Cardiac septum (tissue), 1 donor: ENCODE measurements around the gene HES3. TPM values are rescaled to one million over a fixed set of nuclear protein-coding genes. Genes with fewer than 3 reads are reported as not detected.

Experiments
- DNase-seq: peaks from one replicate; pipeline ENCODE4 v3.0.0-alpha.2; 2020; ENCODE audit warnings: low spot score
- intact Hi-C: fragments of 100-400 bp; cut with DNase I; formaldehyde crosslinking; loops from one replicate; pipeline ENCODE4 v1.14.0; 2022
- long read RNA-seq: library from polyadenylated mRNA; unstranded; transcript quantifications from one replicate; pipeline ENCODE4 v2.0.0, GENCODE V29; 2021
- total RNA-seq: library from RNA; stranded (reverse); fragmentation: NEBNext Ultra II Directional; extraction: Animal tissue kit (Norgen Biotek cat#: 25700); gene quantifications from one replicate; pipeline ENCODE4 v1.2.1, GENCODE V29; 2021
- donor health status: DM: no; HTN: no; CAD: no.

The HES3 gene
- not detected for total RNA-seq
- long read RNA-seq: 0 reads

- no peak for DNase-seq
- intact Hi-C loops: loop anchor here (1.0 kb wide), 1 partner anchor 191 kb away; no protein-coding TSS in a partner anchor
These were observed at the start of gene HES3 for GRCh38 chr1:6243993-6244392. TSS of gene HES3 (plus strand) at chr1:6244179. CDS start at chr1:6244366, 187 bp downstream.

DNA sequence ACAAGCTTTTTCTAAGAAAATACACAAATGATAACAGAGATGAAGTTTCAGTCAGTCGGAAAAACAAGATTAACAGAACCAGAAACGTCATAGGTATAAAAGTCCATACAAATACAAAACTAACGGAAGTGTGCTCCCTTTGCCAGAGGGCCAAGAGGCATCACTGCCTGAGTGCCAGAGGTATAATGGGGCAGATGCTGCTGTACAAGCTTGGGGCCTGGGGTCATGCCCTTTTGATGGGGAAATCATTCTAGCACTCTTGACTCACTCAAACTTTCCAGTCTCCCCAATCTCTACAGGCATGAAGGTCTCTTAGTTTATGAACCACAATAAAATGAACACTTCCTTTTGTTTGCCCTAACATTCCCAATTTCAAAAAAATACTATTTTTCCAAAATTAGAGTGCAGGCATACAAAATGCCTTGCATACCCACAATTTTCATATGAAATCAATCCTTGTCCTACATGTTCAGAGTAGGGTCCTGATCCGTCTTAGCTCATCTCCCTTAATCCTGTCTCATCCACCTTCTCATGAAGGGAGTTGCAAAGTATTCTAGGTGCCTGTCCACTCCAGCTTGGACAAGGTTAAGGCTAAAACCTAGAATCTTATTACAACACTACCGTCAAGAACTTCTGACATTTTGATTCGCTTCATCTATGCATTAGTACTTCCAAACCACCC is 46.1 kb upstream of the HES3 start:
- intact Hi-C loops: loop anchor here (5.0 kb wide), 1 partner anchor 194 kb away; the partner anchor contains the start of gene ACOT7
- DNase-seq: no peak

- no peak for DNase-seq
- intact Hi-C loops: loop anchor here (5.0 kb wide), 1 partner anchor 194 kb away; the partner anchor contains the start of gene ACOT7
These were observed 45.2 kb upstream of the HES3 start for GRCh38 chr1:6198646-6199297.

DNA sequence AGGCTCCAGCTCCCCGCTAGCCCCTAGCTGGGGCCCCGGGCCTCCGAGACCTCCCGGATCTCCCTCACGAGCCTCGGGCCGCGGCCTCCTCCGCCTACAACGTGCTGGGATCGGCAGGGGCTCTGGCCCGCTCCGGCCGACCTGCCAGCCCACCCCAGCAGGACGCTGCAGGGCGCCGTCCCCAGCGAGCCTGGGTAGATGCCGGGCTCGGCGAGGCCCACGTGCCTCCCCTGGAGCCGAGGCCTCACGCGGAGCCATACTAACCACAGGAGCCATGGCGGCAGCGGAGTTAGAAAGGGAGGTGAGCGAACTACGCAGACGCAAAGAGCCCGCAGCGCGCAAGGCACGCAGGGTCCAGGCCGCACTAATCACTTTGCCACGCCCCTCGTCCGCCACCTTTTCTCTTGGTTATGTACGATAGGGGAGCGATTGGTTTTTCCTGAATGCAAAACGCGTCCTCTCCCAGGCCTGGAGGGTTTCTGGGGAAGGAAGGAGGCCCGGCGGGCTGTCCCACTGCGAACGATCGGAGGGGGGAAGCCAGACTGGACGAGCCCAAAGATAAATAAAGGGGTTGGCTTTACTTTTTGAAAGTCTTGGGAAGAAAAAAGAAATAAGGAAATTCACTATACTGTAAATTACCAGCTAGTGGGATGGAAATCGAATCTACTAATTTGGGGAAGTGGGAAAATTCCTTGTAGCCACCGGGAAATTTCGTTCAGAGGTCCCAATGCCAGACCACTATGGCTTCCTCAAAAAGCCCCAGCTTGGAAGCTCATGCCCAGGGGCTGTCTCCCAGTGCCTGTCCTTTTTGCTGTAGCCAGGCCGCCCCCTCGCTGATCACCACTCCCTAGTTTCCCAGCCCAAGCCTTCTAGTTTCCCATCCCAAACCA is 44.4 kb upstream of the HES3 start, which contains the start of gene RPL22:
Gene RPL22, minus strand, starts transcription at position 298 of the 890 bp plus-strand sequence. Its CDS starts 22 bp downstream, at position 276.
- peak; percentile 97 for DNase-seq
- intact Hi-C loops: loop anchor here (5.0 kb wide), 1 partner anchor 193 kb away; the partner anchor contains the start of gene ACOT7

DNA sequence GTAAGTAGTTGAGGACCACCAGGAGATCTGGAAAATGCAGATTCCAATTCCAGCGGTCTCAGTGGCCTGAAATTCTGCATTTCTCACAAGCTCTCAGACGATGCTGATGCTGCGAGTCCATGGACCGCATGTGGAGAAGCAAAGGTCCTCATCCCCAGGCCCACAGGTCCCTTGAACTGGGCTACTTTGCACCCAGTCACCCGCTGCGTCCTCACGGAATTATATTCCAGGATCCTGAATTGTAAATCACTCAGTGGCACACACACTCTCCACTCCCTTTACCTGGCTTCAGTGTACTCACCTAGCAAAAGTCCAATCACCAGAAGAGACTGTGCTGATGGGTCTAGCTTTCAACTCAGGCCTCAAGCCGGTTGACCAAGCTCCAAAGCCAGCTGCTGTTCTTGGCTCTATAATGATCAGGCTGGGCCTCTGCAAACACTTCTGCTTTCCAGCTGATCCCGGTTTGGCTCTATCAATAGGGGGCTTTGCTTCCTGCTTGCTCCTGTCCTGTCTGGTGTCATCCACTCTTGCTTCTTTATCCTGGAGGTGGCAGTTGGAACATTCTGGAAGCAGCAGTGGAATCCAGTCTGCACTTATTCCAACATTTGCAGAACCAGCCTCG is 43.7 kb upstream of the HES3 start:
- DNase-seq: no peak
- intact Hi-C loops: no loop called here

DNA sequence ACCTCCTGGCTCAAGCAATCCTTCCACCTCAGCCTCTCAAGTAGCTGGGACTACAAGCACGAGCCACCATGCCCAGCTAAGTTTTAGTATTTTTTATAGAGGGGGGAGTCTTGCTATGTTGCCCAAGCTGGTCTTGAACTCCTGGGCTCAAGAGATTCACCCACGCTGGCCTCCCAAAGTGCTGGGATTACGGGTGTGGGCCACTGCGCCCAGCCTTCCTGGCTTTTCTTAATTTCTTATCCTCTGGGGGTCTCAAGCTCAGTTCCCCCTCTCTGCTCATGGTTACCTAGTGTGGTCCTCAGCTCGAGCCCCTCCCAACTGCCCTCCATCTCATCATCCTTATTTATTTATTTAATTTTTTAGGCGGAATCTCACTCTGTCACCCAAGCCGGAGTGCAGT is 41.7 kb upstream of the HES3 start:
- DNase-seq: no peak
- intact Hi-C loops: no loop called here

GRCh38 chr1:6205849-6206519 is 38.0 kb upstream of the HES3 start, which contains the start of gene RNF207:
TSS of gene RNF207 (plus strand) at chr1:6206119. CDS start at chr1:6206536, 417 bp downstream.
- intact Hi-C loops: loop anchor here (1.0 to 2.0 kb wide), 2 partner anchors 17 to 30 kb away; no protein-coding TSS in a partner anchor
- peak; percentile 83 for DNase-seq

GRCh38 chr1:6206520-6206855 is 37.5 kb upstream of the HES3 start:
- intact Hi-C loops: loop anchor here (2.0 kb wide), 1 partner anchor 16 kb away; no protein-coding TSS in a partner anchor
- DNase-seq: no peak

GRCh38 chr1:6207075-6207885 is 36.7 kb upstream of the HES3 start:
- no peak for DNase-seq
- intact Hi-C loops: loop anchor here (2.0 kb wide), 1 partner anchor 16 kb away; no protein-coding TSS in a partner anchor

GRCh38 chr1:6207921-6208320 is 36.1 kb upstream of the HES3 start:
- DNase-seq: no peak
- intact Hi-C loops: loop anchor here (2.0 kb wide), 1 partner anchor 15 kb away; no protein-coding TSS in a partner anchor

DNA sequence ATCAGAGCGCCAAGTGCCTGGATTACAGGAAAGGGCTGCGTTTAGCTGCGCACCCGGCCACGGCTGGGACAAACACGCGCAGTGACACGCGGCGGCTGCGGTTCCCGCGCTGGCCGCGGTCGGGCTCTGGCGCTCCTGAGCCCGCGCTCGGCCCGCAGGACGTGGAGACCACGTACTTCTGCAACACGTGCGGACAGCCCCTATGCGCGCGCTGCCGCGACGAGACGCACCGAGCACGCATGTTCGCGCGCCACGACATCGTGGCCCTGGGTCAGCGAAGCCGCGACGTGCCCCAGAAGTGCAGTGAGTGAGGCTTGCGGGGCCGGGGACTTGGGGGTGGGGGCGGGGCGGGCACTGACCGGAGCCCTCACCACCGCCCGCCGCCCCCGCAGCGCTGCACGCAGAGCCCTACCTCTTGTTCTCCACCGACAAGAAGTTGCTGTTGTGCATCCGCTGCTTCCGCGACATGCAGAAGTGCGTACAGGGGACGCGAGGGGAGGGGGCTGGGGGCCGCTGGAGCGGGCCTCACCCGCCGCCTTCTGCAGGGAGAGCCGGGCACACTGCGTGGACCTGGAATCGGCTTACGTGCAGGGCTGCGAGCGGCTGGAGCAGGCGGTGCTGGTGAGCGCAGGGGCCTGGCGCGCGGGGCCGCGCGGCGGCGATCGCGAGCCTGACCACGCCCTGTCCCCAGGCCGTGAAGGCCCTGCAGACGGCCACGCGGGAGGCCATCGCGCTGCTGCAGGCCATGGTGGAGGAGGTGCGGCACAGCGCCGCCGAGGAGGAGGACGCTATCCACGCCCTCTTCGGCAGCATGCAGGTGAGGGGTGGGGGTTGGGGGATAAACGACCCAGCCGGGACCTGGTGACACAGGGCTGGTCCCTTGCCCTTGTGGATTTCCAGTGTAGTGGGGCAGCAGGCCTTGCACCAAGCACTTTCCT is 35.0 kb upstream of the HES3 start:
- intact Hi-C loops: no loop called here
- no peak for DNase-seq

GRCh38 chr1:6209661-6210580 is 34.1 kb upstream of the HES3 start:
- intact Hi-C loops: no loop called here
- DNase-seq: no peak

- intact Hi-C loops: no loop called here
- no peak for DNase-seq
These were observed 33.2 kb upstream of the HES3 start for GRCh38 chr1:6210591-6211355.

- DNase-seq: no peak
- intact Hi-C loops: no loop called here
These were observed 32.2 kb upstream of the HES3 start for GRCh38 chr1:6211731-6212130.
